Chondrocyte (in vitro differentiated cells): Measurements from ENCODE around the gene ACAP3. TPM values are rescaled to one million over a fixed set of nuclear protein-coding genes. Genes with fewer than 3 reads are reported as not detected.

ENCODE experiments used
- DNase-seq: peaks from one replicate; pipeline ENCODE4 v3.0.0; 2021; ENCODE audit warnings: mixed read lengths, low spot score
- H3K27ac Mint-ChIP-seq: one replicate; pipeline ENCODE4 v1.8.0; 2021; ENCODE audit warnings: mild to moderate bottlenecking, moderate library complexity, mixed read lengths; ENCODE audit not compliant: unreplicated experiment
- H3K27me3 Mint-ChIP-seq: 2 replicates; pipeline ENCODE4 v1.8.0; 2021; ENCODE audit warnings: low read depth, mixed read lengths
- H3K36me3 Mint-ChIP-seq: 2 replicates; pipeline ENCODE4 v1.8.0; 2021; ENCODE audit warnings: low read depth, mixed read lengths
- H3K4me1 Mint-ChIP-seq: 2 replicates; pipeline ENCODE4 v1.8.0; 2021; ENCODE audit warnings: low read depth, mild to moderate bottlenecking, mixed read lengths
- H3K4me3 Mint-ChIP-seq: one replicate; pipeline ENCODE4 v1.8.0; 2021; ENCODE audit warnings: mild to moderate bottlenecking, moderate library complexity, mixed read lengths; ENCODE audit not compliant: unreplicated experiment
- H3K9me3 Mint-ChIP-seq: 2 replicates; pipeline ENCODE4 v1.8.0; 2021; ENCODE audit warnings: low read depth, mixed read lengths
- CTCF ChIP-seq: fragments of 200-600 bp; sonication (generic); IDR thresholded peaks from 2 replicates; pipeline ENCODE4 v1.5.0; 2021; ENCODE audit warnings: antibody characterized with exemption, mild to moderate bottlenecking, moderate library complexity
- total RNA-seq: library from RNA; stranded (reverse); gene quantifications from 3 replicates; pipeline ENCODE4 v1.2.1, GENCODE V29; 2021

The ACAP3 gene
- total RNA-seq, 1 donor from 2014 or later = 51.9 TPM

GRCh38 chr1:1354271-1355247 is 46.8 kb upstream of the ACAP3 start:
- DNase-seq = no peak
- no peak overlapping the region for H3K27ac Mint-ChIP-seq
- peak overlapping the region; percentile 54 for H3K4me3 Mint-ChIP-seq
- no peak for TF ChIP-seq CTCF
- H3K4me1 Mint-ChIP-seq = peaks cover 41% of the 10 kb centered on the region
- H3K27me3 Mint-ChIP-seq = no peaks in the 10 kb centered on the region
- H3K36me3 Mint-ChIP-seq = no peaks in the 10 kb centered on the region
- no peaks in the 10 kb centered on the region for H3K9me3 Mint-ChIP-seq

GRCh38 chr1:1353389-1354151 is 45.8 kb upstream of the ACAP3 start:
- H3K9me3 Mint-ChIP-seq = no peaks in the 10 kb centered on the region
- no peak for TF ChIP-seq CTCF
- no peaks in the 10 kb centered on the region for H3K36me3 Mint-ChIP-seq
- no peaks in the 10 kb centered on the region for H3K27me3 Mint-ChIP-seq
- H3K4me1 Mint-ChIP-seq = peaks cover 31% of the 10 kb centered on the region
- H3K27ac Mint-ChIP-seq = peak overlapping the region; percentile 2
- no peak for DNase-seq
- no peak overlapping the region for H3K4me3 Mint-ChIP-seq

- Mint-ChIP-seq H3K27me3 (no peaks in the 10 kb centered on the region), H3K27ac (no peak overlapping the region), H3K36me3 (no peaks in the 10 kb centered on the region), H3K4me1 (peaks cover 26% of the 10 kb centered on the region), H3K4me3 (no peak overlapping the region), H3K9me3 (no peaks in the 10 kb centered on the region)
- no peak for DNase-seq
- no peak for TF ChIP-seq CTCF
These were observed 45.2 kb upstream of the ACAP3 start for GRCh38 chr1:1352786-1353388.

GRCh38 chr1:1351511-1352427 is 44.0 kb upstream of the ACAP3 start:
- Mint-ChIP-seq H3K9me3 (no peaks in the 10 kb centered on the region), H3K4me1 (peaks cover 28% of the 10 kb centered on the region), H3K27me3 (no peaks in the 10 kb centered on the region), H3K36me3 (no peaks in the 10 kb centered on the region), H3K27ac (peak overlapping the region; percentile 57), H3K4me3 (peak overlapping the region; percentile 52)
- no peak for TF ChIP-seq CTCF
- no peak for DNase-seq
